Effector memory CD8-positive, alpha-beta T cell (primary cell): Measurements from ENCODE around the gene PI4K2A.

Experiments used
- ATAC-seq: fragments of 150-1000 bp; cut with Tn5 transposase; replicated peaks from 2 replicates; pipeline ENCODE4 v1.10.0; 2021; ENCODE audit warnings: mild to moderate bottlenecking, moderate library complexity
- DNase-seq, 3 experiments: peaks; one replicate each; pipeline ENCODE4 v3.0.0; 2021
- H3K27ac Mint-ChIP-seq, 2 donors: one replicate each; pipeline ENCODE4 v1.8.0; 2022; ENCODE audit warnings: mild to moderate bottlenecking in 2 of 2, mixed read lengths in 2 of 2, moderate library complexity in 2 of 2
- H3K27me3 Mint-ChIP-seq, 2 donors: one replicate each; pipeline ENCODE4 v1.8.0; 2022; ENCODE audit warnings: mixed read lengths in 2 of 2
- H3K36me3 Mint-ChIP-seq: one replicate; pipeline ENCODE4 v1.8.0; 2022; ENCODE audit warnings: mild to moderate bottlenecking, moderate library complexity, mixed read lengths; ENCODE audit not compliant: insufficient read depth
- H3K4me1 Mint-ChIP-seq, 2 donors: one replicate each; pipeline ENCODE4 v1.8.0; 2022; ENCODE audit warnings: low read depth in 2 of 2, mixed read lengths in 2 of 2
- H3K4me3 Mint-ChIP-seq, 2 donors: one replicate each; pipeline ENCODE4 v1.8.0; 2022; ENCODE audit warnings: mild to moderate bottlenecking in 2 of 2, mixed read lengths in 2 of 2, moderate library complexity in 2 of 2
- H3K9me3 Mint-ChIP-seq, 2 donors: one replicate each; pipeline ENCODE4 v1.8.0; 2022; ENCODE audit warnings: mixed read lengths in 2 of 2
- total RNA-seq, 9 experiments: gene quantifications; one replicate each; lab custom pipeline; 2026; lab: John Stamatoyannopoulos, UW

The PI4K2A gene
- total RNA-seq: 15.3 to 72.6 (median 24.3) reads per million in 9 experiments

DNA sequence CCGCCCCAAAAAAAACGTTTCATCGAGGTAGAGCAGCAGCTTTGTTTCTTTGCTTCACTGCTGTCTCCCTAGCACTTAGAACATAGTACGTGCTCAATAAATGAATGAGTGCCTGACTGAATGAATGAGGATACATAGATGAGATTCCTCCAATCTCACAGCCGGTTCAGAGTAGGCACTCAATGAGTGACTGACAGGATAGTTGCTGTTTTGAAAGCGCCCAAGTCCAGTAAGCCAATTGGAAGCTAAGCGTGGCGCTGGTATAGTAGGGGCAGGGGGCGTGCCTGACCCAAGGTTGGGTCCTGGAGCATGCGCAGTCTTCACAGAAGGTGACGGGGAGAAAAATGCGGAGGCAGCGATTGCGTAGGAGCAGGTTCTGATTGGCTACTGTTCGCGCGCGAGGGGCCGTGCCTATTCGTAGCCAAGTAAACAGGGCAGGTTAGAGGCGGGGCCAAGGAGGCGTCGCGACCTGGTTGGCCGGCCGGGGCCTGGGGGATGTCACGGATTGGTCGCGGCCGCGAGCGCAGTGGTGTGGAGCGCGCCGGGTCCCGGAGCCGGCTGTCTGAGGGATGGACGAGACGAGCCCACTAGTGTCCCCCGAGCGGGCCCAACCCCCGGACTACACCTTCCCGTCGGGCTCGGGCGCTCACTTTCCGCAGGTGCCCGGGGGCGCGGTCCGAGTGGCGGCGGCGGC, at the start of gene PI4K2A:
PI4K2A (plus strand) TSS at position 498 of the 694 bp plus-strand sequence; CDS start at position 570, 72 bp downstream.
- Mint-ChIP-seq H3K9me3 (no peaks in the 10 kb centered on the region), H3K4me3 (peak within 1 kb of the TSS; percentile 90 to 97), H3K27ac (peak within 1 kb of the TSS; percentile 61 to 82), H3K27me3 (no peaks in the 10 kb centered on the region), H3K36me3 (peaks cover 10% of the 10 kb centered on the region), H3K4me1 (peaks cover 16 to 25% of the 10 kb centered on the region in 2 donors)
- DNase-seq (peak; percentile 97 to 98 (median 97)), ATAC-seq (peak; percentile 95)

DNA sequence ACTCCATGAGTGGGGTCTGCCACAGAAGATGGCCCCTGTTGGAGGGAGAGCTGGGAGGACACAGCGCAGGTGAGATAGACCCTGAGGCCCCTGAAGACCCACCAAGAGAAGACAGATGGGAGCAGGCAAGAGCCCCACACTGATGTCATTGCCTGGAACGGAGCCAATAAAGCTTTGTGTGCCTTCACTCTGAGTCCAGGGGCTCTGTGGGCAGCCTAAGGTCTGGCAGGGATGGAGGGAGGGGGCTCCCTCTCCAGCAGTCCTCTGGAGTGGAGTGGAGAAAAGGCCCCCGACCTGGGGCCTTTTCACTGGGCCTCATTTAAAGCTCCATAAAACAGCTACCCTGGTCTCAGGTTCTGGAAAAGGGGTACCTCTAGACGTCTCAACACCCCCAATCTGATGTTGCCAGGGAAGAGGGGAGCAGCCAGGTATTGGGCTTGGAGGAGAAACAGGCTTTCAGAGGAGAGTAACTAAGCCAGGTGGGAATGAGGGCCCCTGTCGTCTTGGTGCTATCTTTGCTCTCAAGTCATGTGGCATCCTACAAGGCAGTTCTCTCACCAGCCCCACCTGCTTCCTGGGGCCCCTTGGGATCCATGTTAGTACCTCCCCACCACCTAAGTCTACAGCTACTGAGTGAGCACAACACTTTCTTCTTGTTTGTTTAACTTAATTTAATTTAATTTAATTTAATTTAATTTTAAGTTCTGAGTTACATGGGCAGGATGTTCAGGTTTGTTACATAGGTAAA, 49.5 kb upstream of the PI4K2A start:
- no peaks in the 10 kb centered on the region for H3K27me3 Mint-ChIP-seq
- no peaks in the 10 kb centered on the region for H3K36me3 Mint-ChIP-seq
- peaks cover 7 to 17% of the 10 kb centered on the region in 2 donors for H3K4me1 Mint-ChIP-seq
- peak overlapping the region; percentile 23 to 52 for H3K4me3 Mint-ChIP-seq
- DNase-seq: no peak
- peak overlapping the region; percentile 71 for H3K27ac Mint-ChIP-seq
- no peaks in the 10 kb centered on the region for H3K9me3 Mint-ChIP-seq
- ATAC-seq: no peak

- DNase-seq (no peak), ATAC-seq (no peak)
- no peaks in the 10 kb centered on the region for H3K9me3 Mint-ChIP-seq
- H3K4me1 Mint-ChIP-seq: peaks cover 7 to 17% of the 10 kb centered on the region in 2 donors
- H3K36me3 Mint-ChIP-seq: no peaks in the 10 kb centered on the region
- H3K4me3 Mint-ChIP-seq: no peak overlapping the region
- H3K27ac Mint-ChIP-seq: no peak overlapping the region
- no peaks in the 10 kb centered on the region for H3K27me3 Mint-ChIP-seq
Measured at GRCh38 chr10:97593421-97593820, 47.0 kb upstream of the PI4K2A start.

GRCh38 chr10:97596101-97597082, 44.1 kb upstream of the PI4K2A start:
- peaks cover 0 to 2% of the 10 kb centered on the region in 2 donors for H3K4me1 Mint-ChIP-seq
- DNase-seq: no peak
- H3K36me3 Mint-ChIP-seq: no peaks in the 10 kb centered on the region
- H3K9me3 Mint-ChIP-seq: no peaks in the 10 kb centered on the region
- H3K4me3 Mint-ChIP-seq: no peak overlapping the region
- H3K27me3 Mint-ChIP-seq: no peaks in the 10 kb centered on the region
- no peak for ATAC-seq
- H3K27ac Mint-ChIP-seq: peak overlapping the region; percentile 41 to 68

- no peaks in the 10 kb centered on the region for H3K27me3 Mint-ChIP-seq
- H3K36me3 Mint-ChIP-seq: no peaks in the 10 kb centered on the region
- no peaks in the 10 kb centered on the region for H3K9me3 Mint-ChIP-seq
- H3K4me3 Mint-ChIP-seq: no peak overlapping the region
- no peak for ATAC-seq
- no peaks in the 10 kb centered on the region for H3K4me1 Mint-ChIP-seq
- H3K27ac Mint-ChIP-seq: peak overlapping the region in 1 of 2 donors; percentile 41
- DNase-seq: no peak
Measured at GRCh38 chr10:97597778-97598177, 42.7 kb upstream of the PI4K2A start.

DNA sequence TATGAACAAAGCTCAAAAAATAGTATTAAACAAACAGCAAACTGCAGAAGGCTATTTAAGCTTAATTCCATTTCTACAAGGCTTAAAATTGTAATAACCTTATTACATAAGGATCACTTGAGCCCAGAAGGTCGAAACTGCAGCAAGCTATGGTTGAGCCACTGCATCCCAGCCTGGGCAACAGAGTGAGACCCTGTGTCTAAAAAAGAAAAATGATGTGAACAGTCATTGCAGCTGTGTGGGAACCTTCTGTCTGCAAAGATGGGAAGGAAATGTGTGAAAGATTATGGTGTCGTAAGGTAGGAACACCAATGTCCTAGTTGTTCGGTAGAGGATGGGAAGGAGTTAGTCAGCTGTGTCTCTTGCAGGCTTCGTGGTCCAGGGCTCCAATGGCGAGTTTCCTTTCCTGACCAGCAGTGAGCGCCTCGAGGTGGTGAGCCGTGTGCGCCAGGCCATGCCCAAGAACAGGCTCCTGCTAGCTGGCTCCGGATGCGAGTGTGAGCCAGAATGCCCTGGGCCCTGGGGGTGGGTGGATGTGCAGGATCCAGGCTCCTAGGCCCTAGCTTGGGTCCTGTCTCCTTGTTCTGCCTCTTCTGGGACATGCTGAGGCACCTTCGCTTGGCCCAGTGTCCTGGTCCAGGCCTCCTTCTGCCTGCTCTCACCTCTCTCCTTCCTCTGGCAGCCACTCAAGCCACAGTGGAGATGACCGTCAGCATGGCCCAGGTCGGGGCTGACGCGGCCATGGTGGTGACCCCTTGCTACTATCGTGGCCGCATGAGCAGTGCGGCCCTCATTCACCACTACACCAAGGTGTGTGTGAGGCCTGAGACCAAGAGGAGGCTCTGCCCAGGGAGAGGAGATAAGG, 41.8 kb upstream of the PI4K2A start:
- ATAC-seq: no peak
- Mint-ChIP-seq H3K27ac (no peak overlapping the region), H3K36me3 (no peaks in the 10 kb centered on the region), H3K27me3 (no peaks in the 10 kb centered on the region), H3K4me3 (no peak overlapping the region), H3K4me1 (no peaks in the 10 kb centered on the region), H3K9me3 (no peaks in the 10 kb centered on the region)
- DNase-seq: no peak

- ATAC-seq: no peak
Measured at GRCh38 chr10:97599272-97599619, 41.2 kb upstream of the PI4K2A start.

GRCh38 chr10:97600616-97601015, 39.9 kb upstream of the PI4K2A start:
- no peak for ATAC-seq
- Mint-ChIP-seq H3K27me3 (no peaks in the 10 kb centered on the region), H3K9me3 (no peaks in the 10 kb centered on the region), H3K36me3 (no peaks in the 10 kb centered on the region), H3K4me3 (no peak overlapping the region), H3K4me1 (no peaks in the 10 kb centered on the region), H3K27ac (no peak overlapping the region)
- no peak for DNase-seq

More at GRCh38 chr10:97599272-97599619, 41.2 kb upstream of the PI4K2A start:
- Mint-ChIP-seq H3K27me3 (no peaks in the 10 kb centered on the region), H3K36me3 (no peaks in the 10 kb centered on the region), H3K4me1 (no peaks in the 10 kb centered on the region), H3K27ac (no peak overlapping the region), H3K4me3 (no peak overlapping the region), H3K9me3 (no peaks in the 10 kb centered on the region)
- DNase-seq: no peak

DNA sequence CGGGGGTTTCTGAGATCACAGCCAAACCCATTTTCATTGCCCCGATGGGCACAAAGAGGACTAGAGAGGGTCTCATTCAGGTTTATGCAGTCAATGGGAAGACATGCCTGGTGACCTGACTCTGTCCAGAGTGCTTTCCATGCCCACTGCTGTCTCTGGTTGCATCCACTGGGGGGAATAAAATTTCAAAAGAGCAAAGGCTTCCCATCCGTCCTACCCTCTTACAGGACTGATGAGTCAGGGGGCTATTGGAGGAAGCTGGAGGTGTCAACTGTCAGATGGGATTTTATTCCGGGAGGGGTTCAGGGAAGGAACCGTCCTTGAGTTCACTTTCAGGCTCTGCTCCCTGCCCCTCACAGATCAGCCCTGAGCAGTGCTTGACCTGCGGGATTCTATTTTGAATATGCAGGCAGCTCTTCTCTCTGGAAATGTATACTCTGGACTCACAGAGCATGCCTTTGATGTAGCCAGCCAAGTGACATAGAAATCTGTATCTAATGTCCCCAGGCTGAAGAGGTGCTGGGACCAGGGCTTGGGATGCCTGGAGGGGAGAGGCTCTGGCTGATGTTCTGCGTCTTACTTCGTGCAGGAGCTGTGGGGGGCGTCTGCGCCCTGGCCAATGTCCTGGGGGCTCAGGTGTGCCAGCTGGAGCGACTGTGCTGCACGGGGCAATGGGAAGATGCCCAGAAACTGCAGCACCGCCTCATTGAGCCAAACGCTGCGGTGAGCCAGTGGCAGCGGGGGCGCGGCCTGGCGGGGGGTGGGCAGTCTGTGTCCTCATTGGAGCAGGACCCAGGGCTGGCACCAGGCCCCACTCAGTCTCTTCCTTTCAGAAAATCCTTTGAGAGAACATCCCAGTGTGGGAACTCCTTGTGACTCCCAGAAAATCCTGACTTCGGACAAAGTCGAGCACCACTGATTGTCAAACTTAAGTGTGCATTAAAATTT, 38.9 kb upstream of the PI4K2A start:
- H3K9me3 Mint-ChIP-seq: no peaks in the 10 kb centered on the region
- no peak for DNase-seq
- no peaks in the 10 kb centered on the region for H3K4me1 Mint-ChIP-seq
- no peaks in the 10 kb centered on the region for H3K36me3 Mint-ChIP-seq
- H3K27ac Mint-ChIP-seq: no peak overlapping the region
- no peaks in the 10 kb centered on the region for H3K27me3 Mint-ChIP-seq
- no peak overlapping the region for H3K4me3 Mint-ChIP-seq
- ATAC-seq: no peak

DNA sequence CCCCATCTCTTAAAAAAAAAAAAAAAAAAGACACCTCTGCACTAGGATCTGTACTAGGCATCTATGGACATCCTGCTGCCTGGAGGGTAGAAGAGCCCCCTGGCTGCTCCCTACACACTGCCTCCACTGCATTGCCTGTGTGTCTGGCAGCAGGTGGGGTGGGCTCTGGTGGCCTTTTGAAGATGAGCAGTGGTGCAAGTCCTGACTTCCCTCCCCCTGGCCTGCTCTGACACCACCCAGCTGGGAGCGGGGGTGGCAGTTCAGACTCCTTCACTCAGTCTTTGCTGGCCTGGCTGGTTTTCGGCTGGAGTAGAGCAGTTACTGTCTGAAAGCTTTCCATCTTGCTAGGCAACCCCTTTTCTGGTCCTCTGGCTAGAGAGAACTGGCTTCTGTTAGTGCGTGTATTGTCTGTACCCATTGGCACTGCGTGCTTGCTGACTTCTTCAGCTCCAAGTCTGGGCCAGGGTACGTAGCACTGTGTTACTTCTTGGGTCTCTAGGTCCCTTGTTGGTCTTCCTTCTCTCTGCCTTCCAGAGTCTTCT, 33.3 kb upstream of the PI4K2A start:
- H3K36me3 Mint-ChIP-seq: no peaks in the 10 kb centered on the region
- H3K27ac Mint-ChIP-seq: no peak overlapping the region
- H3K4me3 Mint-ChIP-seq: no peak overlapping the region
- peaks cover 0 to 8% of the 10 kb centered on the region in 2 donors for H3K27me3 Mint-ChIP-seq
- no peaks in the 10 kb centered on the region for H3K9me3 Mint-ChIP-seq
- no peaks in the 10 kb centered on the region for H3K4me1 Mint-ChIP-seq
- no peak for ATAC-seq
- no peak for DNase-seq

- H3K27me3 Mint-ChIP-seq: peaks cover 0 to 8% of the 10 kb centered on the region in 2 donors
- H3K4me3 Mint-ChIP-seq: no peak overlapping the region
- no peaks in the 10 kb centered on the region for H3K4me1 Mint-ChIP-seq
- no peak for DNase-seq
- no peak overlapping the region for H3K27ac Mint-ChIP-seq
- no peaks in the 10 kb centered on the region for H3K9me3 Mint-ChIP-seq
- no peak for ATAC-seq
- no peaks in the 10 kb centered on the region for H3K36me3 Mint-ChIP-seq
Measured at GRCh38 chr10:97608991-97609561, 31.4 kb upstream of the PI4K2A start.
